ENCODE data around the gene AGAP2. TPM values are rescaled to one million over a fixed set of nuclear protein-coding genes. Genes with fewer than 3 reads are reported as not detected.

Gene AGAP2
- total and polyA plus RNA-seq, 2 of the 8 experiments (the other 6 are each of a cell fraction or from before 2014, with no cell fraction given) = 1.5 TPM

DNA sequence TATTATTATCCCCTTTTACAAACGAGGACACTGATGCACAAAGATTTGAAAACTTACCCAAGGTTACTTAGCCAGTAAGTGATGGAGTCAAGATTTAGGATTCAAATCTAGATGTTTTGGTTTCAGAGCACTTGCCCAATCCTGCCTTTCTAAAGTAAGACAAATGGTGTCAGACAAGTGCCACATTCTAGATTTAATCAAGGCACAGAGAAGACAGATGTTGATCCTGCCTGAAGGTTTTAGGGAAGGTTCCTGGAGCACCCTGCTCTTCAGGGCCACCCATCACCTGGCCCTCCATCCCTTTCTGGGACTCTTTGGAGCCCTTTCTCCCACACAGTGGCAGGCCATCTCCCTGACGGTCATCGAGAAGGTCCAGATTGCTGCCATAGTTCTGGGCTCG, 19.2 kb upstream of the AGAP2 start (continued):
- TF ChIP-seq RBBP5 (IDR thresholded peaks at IDR 0.05; ENCODE audit: borderline replicate concordance, low read depth, low read length) = no peak
- TF ChIP-seq, protein P1, sequence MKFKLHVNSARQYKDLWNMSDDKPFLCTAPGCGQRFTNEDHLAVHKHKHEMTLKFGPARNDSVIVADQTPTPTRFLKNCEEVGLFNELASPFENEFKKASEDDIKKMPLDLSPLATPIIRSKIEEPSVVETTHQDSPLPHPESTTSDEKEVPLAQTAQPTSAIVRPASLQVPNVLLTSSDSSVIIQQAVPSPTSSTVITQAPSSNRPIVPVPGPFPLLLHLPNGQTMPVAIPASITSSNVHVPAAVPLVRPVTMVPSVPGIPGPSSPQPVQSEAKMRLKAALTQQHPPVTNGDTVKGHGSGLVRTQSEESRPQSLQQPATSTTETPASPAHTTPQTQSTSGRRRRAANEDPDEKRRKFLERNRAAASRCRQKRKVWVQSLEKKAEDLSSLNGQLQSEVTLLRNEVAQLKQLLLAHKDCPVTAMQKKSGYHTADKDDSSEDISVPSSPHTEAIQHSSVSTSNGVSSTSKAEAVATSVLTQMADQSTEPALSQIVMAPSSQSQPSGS (IDR thresholded peaks at IDR 0.05; ENCODE audit: low read length) = no peak
- TF ChIP-seq, protein P2, sequence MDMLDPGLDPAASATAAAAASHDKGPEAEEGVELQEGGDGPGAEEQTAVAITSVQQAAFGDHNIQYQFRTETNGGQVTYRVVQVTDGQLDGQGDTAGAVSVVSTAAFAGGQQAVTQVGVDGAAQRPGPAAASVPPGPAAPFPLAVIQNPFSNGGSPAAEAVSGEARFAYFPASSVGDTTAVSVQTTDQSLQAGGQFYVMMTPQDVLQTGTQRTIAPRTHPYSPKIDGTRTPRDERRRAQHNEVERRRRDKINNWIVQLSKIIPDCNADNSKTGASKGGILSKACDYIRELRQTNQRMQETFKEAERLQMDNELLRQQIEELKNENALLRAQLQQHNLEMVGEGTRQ (IDR thresholded peaks at IDR 0.05; ENCODE audit: low read length) = no peak
